Mesenteric fat pad (tissue), 1 donor: Measurements from ENCODE around the gene MSANTD7. TPM values are rescaled to one million over a fixed set of nuclear protein-coding genes. Genes with fewer than 3 reads are reported as not detected.
"Not testable (repeated sequence)": the region's sequence is repeated elsewhere in the genome, so short reads cannot be mapped to it uniquely, and the experiment has no call there.

Experiments used
- DNase-seq: peaks from one replicate; pipeline ENCODE4 v3.0.0-alpha.2; 2020; ENCODE audit warnings: low spot score
- total RNA-seq: library from RNA; stranded (reverse); fragmentation: NEBNext Ultra II Directional; extraction: Animal tissue kit (Norgen Biotek cat#: 25700); gene quantifications from one replicate; pipeline ENCODE4 v1.2.1, GENCODE V29; 2021
- donor health status: DM: yes; HTN: yes; CAD: no.

The MSANTD7 gene
- total RNA-seq, 1 donor from 2014 or later = 8.6 TPM

DNA sequence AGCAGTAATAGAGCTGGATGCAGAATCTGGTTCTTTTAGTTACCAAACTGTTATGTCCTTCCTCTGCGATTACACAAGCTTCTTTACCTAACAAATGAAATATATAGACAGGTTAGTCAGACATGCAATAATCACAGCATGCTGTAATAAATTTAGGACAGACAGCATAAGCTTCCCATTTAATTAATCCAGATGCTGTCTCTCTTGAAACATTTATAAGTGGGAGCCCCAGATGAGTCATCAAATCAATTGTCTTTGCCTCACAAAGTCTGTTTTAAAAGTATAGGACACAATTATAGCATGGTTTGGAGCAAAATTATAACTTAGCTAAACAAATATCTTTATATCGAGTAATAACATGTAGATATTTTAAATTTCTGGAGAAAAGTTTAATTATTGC is 1.9 kb upstream of the MSANTD7 start:
- DNase-seq = no peak

DNA sequence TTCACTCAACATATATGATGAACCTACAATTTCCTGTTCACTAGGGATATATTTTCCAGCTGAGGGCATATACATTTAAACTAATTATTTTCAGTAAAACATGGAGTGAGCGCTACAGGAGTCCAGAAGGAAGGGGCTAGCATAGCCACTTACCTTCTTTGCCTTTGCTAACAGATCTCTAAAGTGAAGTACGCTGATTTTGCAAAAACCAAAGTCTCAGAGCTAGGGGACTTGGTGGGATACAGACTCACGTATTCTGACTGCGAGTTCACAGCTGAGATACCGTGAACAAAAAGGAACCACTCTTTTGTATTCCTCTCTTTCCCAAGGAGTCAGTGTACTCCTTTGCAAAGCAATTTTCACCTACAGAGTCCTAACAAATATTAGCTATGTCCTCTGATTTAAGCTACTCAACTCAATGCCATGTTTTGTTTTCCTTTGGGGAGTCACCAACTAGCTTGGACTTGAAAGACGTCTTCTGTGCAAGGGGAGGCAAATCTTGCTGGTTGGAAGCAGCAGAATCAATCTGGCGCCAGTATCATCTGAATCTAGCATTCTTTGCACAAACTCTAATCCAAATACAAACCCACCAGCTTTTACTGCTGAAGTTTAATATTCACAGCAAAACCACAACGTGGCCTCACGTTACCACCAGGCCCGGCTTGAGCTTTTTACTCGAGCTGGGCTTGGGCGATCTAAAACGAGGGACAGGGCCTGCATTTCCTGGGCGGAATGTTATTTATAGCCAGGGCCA is 926 bp upstream of the MSANTD7 start:
- DNase-seq = no peak

DNA sequence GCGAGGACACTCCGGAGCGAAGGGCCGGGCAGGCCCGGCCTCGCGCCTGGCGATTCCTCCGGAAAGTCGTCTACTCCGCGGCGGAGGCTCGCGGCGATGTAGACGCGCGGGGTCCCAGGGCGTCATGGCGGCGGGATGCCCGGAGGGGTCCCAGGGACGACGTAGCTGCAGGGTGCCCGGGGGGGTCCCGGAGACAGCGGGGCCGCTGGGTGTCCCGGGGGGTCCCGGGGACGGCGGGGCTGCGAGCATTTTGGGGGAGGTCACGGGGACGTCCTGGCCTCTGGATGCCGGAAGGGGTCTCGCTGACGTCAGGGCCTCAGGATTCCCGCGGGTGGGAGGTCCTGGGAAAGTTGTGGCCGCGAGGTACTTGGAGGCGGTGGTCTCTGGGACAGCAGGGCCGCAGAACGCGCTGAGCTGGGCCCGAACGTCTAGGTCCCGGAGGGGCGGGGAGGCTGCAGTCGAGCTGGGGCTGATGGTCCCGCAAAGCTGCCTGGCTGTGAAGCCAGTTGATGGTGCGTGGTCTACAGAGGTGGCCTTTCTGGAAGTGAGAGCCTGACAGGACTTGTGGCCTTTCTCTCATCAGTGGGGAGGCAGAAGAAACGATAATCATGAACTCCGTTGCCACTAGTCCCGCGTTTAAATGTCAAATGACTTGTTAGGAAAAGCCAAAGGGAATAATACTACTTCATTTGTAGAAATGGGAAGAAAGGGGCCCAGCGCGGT is 637 bp downstream of the MSANTD7 start:
- no peak for DNase-seq

DNA sequence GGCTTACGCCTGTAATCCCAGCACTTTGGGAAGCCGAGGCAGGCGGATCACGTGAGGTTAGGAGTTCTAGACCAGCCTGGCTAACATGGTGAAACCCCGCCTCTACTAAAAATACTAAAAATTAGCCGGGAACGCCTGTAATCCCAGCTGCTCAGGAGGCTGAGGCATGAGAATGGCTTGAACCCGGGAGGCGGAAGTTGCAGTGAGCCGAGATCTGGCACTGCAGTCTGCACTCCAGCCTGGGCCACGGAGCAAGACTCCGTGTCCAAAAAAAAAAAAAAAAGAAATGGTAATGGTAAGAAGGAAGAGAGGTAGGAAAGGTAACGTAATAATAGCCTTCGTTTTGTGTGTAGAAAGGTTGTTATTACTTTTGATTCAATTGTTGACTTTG is 1.2 kb downstream of the MSANTD7 start:
- DNase-seq = no peak

DNA sequence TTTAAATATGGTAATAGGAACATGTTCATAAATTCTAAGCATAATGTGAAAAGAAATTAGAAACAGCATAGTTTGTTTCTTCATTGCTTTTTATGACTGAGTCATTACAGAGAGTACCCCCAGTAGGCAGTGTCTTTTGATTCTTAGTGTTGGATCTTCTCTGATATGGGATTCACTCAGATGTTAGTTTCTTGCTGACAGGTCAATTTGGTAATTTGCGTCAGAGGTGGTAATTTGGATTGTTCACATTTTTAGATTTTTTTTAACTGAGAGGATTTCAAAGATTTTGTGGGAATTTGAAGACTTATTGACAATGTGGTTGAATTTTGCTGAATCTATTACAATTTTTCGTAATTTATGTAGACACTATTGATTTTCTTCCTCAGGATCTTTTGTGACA is 2.1 kb downstream of the MSANTD7 start:
- no peak for DNase-seq

DNA sequence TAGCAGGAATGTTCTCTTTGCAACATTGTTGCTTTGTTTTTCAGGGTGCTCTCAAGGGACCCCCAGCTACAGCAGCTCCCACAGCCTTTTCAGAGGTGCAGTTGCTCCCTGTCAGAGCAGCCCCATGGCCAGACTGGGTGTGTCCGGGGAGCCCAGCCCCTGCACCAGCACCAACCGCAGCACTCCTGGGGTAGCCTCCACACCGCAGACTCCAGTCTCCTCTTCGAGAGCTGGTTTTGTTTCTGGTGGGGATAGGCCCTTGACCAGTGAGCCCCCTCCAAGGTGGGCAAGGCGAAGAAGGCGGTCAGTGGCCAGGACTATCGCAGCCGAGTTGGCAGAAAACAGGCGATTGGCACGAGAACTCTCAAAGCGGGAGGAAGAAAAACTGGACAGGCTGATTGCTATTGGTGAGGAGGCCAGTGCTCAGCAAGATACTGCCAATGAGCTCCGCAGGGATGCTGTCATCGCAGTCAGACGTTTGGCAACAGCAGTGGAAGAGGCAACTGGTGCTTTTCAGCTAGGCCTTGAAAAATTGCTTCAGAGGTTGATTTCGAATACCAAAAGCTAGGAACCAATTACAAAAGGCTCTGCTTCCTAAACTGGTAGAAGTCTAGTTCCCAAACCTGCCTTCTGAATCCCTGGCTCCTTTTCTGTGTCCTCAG is 5.4 kb downstream of the MSANTD7 start:
- DNase-seq = no peak

DNA sequence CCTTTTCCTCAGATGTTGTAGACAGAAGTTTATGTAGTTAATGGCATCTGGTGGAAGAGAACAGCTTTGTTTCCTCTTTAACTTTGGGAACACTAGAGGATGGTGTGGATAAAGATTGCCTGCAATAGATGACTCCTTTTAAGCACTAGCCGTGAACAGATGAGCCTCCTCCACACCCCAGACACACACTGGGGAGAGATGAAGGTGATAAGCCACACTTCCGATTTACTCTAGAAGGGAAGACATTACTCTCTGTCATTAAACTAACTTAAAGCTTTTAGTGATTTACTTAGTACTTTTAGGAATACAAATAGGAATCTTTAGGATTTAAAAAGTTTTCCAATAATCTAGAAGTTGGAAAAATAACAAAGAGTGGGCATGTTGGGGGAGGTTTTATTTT is 6.8 kb downstream of the MSANTD7 start:
- DNase-seq = no peak

DNA sequence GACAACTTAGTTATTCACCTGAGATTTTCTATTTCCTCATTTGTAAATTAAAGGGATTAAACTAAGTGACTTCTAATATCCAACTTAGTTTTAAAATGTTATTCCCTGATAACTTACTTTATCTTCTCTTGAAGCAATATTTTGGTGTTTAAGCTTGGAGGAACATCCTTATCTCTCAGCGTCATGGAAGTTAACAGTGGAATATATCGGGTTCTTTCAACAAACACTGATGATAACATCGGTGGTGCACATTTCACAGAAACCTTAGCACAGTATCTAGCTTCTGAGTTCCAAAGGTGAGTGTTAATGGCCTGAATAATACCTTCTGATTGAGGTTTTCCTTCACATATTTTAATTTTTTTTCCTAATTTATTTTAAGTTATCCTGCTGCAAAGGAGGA is 14.1 kb downstream of the MSANTD7 start:
- no peak for DNase-seq

DNA sequence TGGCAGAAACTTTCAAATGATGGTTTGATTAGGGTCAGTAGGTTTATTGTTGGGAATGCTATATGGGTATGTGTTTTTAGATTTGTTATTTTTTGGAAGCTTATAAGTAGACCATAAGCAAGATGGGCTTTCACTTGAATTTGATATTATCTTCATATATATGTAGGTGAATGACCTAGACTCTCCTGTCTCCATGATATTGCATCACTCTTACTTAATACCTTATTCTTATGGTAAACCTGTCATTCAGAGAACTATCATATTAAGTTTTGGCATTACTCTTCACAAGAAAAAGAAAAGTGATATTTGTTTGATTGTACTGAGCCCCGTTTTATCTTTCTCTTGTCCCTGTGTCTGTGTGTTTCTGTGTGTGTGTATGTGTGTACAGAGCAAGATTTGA is 17.3 kb downstream of the MSANTD7 start:
- DNase-seq = no peak

DNA sequence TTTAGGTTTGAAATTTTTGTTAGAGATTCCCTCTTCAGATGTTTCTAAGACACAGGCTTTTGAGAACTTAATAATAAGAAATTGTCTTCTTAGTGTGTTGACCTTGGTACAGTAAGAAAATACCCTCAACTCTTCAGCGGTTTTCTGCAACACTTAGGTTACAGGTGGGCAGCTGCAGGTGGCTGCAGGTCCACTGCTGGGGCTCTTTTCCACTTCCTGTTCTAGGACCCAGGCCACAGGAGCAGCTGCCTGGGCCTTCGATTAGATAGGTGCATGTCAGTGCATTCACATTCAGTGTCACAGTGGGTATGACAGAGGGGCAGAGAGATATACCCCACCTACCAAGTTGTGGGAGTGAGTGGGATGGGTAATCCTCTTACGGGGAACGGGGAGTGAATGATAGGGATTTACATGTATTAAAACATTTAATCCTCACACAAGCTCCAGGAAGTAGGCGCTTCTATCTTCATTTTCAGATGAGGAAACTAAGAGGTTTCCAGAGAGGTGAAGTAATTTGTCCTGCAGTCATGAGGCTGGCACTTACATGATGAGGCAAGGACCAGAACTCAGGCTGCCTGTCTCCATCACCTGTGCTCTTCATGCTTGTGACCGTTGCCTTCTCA is 20.3 kb downstream of the MSANTD7 start:
- no peak for DNase-seq

DNA sequence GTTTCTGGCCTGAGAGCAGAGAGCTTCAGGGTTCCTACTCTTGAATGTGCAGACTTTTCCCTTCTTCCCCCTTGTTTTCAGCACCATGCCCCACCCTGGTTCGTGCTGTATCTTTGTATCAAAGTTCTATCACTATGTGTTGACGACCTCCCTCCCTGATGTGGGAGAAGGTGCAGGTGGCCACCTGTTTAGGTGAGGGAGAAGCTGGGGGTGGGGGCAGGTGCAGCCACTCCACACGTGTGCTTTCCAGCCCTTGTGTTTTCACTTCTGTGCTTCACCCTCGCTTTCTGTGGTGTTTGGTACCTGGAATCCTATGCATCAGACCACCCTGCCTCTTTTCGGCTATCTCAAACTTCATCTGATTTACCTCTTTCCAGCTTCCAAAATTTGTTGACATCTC is 20.9 kb downstream of the MSANTD7 start:
- DNase-seq = no peak

DNA sequence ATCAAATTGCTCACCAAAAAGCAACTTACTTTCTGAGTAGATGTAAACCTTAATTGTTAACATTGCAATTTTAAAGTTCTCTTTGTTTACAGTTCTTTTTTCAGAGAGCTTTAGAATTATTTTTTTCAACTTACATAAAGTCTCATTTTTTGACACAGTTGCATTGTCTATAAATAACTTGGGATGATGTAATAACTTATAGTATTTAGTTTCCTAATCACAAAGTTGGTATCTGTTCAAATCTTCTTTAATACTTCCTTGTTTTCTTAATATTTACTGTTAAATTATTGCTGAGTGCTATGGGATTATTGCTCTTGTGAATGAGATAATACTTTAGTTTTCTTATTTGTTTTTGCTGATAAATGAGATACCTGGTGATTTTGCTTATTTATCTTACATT is 21.7 kb downstream of the MSANTD7 start:
- DNase-seq = no peak

DNA sequence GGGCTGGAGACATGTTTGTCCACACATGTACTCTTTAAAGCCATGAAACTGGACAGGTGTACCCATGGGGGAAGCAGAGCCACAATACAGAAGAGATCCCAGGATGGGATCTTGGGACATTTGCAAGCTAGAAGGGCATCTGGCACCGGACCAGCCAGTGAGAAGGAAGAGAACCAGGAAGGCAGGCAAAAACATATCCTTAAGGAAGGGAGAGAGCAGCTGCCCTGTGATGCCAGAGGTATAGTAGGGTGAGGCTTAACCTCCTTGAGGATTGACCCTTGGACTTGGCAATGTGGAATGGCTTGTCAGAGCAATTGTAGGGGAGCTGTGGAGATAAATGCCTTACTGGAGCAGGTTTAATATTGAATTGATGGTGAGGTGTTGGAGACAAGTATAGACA is 22.7 kb downstream of the MSANTD7 start:
- no peak for DNase-seq

DNA sequence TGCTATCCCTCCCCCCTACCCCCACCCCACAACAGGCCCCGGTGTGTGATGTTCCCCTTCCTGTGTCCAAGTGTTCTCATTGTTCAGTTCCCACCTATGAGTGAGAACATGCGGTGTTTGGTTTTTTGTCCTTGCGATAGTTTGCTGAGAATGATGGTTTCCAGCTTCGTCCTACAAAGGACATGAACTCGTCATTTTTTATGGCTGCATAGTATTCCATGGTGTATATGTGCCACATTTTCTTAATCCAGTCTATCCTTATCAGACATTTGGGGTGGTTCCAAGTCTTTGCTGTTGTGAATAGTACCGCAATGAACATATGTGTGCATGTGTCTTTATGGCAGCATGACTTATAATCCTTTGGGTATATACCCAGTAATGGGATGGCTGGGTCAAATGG is 26.4 kb downstream of the MSANTD7 start:
- DNase-seq = not testable (repeated sequence)

DNA sequence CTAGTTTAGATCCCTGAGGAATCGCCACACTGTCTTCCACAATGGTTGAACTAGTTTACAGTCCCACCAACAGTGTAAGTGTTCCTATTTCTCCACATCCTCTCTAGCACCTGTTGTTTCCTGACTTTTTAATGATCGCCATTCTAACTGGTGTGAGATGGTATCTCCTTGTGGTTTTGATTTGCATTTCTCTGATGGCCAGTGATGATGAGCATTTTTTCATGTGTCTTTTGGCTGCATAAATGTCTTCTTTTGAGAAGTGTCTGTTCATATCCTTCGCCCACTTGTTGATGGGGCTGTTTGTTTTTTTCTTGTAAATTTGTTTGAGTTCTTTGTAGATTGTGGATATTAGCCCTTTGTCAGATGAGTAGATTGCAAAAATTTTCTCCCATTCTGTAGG is 26.8 kb downstream of the MSANTD7 start:
- DNase-seq = not testable (repeated sequence)

DNA sequence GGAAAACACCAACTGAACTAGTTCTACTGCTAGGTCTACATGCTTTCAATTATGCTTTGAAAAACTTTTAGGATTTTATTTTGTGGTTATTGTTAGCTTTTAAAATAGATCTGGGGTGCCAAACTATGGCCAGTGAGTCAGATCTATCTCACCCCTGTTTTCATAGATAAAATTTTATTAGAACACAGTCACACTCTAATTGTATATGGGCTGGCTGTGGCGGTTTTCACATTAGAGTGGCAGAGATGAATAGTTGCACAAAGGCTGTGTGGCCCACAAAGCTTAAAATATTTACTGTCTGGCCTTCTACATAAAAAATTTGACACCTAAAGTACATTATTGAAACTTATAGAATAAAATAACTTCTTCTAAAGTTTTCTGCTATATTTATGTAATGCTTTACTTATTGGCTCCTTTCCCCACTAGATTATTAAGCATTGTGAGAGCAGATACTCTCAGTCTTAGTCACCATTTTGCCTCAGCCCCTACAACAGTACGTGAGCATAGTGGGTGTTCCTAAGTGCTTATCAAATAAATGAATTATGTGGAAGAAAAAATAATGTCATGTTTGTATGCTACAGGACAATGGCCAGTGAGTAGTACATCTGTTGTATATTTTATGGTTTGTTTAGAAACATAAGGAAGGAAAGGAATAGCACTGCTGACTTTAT is 35.1 kb downstream of the MSANTD7 start:
- DNase-seq = no peak

DNA sequence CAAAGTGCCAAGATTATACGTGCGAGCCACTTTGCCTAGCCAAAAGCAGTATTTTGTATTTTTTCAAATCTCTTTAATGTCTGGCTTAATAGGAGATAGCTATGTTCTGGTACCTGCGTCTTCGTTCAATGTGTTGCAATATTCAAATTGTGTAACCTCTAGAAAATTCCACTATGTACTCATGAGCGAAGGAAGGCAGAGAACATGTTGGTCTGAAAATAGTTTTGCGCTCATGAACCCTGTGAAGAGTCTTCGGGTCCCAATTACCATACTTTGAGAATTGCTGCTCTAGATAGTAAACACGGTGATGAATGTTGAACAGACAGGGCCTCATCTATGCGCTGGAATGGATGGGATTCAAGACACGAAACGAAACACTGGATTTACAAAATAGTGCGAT is 37.8 kb downstream of the MSANTD7 start:
- no peak for DNase-seq

DNA sequence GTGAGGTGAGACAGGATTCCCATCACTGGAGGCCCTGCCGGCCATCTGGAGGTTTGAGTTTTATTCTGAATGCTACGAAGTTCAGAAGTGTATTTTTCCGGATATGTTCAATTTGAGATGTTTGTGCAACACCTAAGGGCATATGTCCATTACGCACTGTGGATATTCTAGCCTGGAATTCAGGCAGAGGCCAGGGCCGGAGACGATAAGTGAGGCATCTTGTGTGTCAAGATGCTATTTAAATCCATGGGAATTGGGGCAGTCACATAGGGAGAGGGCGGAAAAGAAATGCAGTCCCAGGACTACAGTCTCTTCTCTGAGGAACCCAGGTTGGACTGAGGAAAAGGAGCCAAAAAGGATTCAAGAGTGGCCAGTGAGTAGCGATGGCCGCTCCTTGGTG is 38.7 kb downstream of the MSANTD7 start:
- DNase-seq = no peak

DNA sequence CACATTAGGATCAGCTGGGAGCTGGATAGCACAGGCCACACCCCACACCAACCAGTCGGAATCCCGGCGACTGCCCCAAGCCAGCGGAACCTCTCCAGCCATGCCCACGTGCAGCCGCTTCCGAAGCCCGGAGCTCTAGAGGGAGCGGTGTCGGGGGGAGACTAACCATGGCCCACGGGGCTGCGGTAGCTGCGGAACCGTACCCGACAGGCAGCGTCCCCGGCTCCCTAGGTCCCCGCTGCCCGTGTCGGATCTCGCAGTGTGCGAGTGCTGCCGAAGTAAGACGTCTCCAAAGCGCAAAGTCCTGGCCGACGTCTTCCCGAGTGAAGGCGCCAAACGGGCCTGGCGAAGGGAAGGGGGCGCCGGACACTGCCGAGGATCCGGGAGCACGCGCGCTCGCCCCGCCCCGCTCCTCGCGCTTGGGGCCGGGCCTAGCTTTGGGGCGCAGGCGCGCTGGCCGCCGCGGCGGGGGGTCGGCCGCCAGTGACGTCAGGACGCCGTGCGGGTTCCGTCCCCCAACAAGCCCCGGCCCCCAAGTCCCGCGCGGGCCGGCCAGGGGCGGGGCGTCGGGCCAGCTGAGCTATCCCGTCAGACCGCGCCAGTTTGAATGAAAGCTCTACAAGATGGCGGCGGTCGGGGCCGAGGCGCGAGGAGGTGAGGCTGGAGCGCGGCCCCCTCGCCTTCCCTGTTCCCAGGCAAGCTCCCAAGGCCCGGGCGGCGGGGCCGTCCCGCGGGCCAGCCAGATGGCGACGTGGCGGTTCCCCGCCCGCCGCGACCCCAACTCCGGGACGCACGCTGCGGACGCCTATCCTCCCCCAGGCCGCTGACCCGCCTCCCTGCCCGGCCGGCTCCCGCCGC is 40.4 kb downstream of the MSANTD7 start, which contains the start of gene SUV39H2:
Gene SUV39H2 (plus strand): TSS at position 601 of the 858 bp plus-strand sequence. CDS start 23 bp downstream, at position 624.
- peak; percentile 99 for DNase-seq
